SJSA1 (cell line): Measurements from ENCODE around the gene ARRDC4. TPM values are rescaled to one million over a fixed set of nuclear protein-coding genes. Genes with fewer than 3 reads are reported as not detected.

Experiments
- DNase-seq, 2 experiments: peaks; one replicate each; pipeline ENCODE4 v3.0.0-alpha.2; 2015 to 2020; ENCODE audit warnings: low spot score in 2 of 2, low read depth in 1 of 2
- H3K27ac ChIP-seq: fragments of 250-450 bp; sonication (Bioruptor Pico); 2 replicates; pipeline ENCODE4 v1.5.1; 2020; ENCODE audit warnings: mild to moderate bottlenecking, moderate library complexity
- H3K27me3 ChIP-seq: fragments of 250-450 bp; sonication (Bioruptor Pico); replicated peaks from 2 replicates; pipeline ENCODE4 v1.5.1; 2020; ENCODE audit warnings: mild to moderate bottlenecking, moderate library complexity
- H3K36me3 ChIP-seq: fragments of 250-450 bp; sonication (Bioruptor Pico); 2 replicates; pipeline ENCODE4 v1.5.1; 2020; ENCODE audit warnings: mild to moderate bottlenecking
- H3K4me1 ChIP-seq: fragments of 250-450 bp; sonication (Bioruptor Pico); replicated peaks from 2 replicates; pipeline ENCODE4 v1.6.1; 2021; ENCODE audit warnings: mild to moderate bottlenecking
- H3K4me3 ChIP-seq: fragments of 250-450 bp; sonication (Bioruptor Pico); 2 replicates; pipeline ENCODE4 v1.5.1; 2020; ENCODE audit warnings: mild to moderate bottlenecking
- H3K9me3 ChIP-seq: fragments of 250-450 bp; sonication (Bioruptor Pico); replicated peaks from 2 replicates; pipeline ENCODE4 v1.5.1; 2020; ENCODE audit warnings: mild to moderate bottlenecking
- total RNA-seq: library from RNA; depleted of rRNA; stranded (reverse); fragments of >200 nt; shearing (Covaris generic); gene quantifications from 2 replicates; pipeline ENCODE4 v1.2.3, GENCODE V29; 2014

The ARRDC4 gene
- total RNA-seq, 1 experiment from 2014 or later: 4.2 TPM

DNA sequence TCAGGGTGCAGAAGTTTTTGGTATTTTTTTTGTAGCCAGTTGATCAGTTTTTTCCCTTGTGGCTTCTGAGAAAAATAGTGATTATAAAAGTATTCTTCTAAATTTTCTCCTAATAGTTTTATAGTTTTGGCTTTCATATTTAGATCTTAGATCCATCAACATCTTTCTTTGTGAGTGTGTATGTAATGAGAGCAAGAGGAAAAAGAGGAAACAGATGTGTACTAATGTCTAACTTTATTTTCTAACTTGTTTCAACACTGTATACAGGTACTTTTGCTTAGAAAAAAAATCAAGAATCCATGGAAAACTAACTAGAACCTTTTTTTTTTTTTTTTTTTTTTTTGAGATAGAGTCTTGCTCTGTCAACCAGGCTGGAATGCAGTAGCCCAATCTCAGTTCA is 53.1 kb downstream of the ARRDC4 start:
- no peaks in the 10 kb centered on the region for H3K4me1 ChIP-seq
- DNase-seq: no peak
- H3K36me3 ChIP-seq: no peaks in the 10 kb centered on the region
- H3K27ac ChIP-seq: no peak overlapping the region
- no peaks in the 10 kb centered on the region for H3K27me3 ChIP-seq
- H3K4me3 ChIP-seq: no peak overlapping the region
- no peaks in the 10 kb centered on the region for H3K9me3 ChIP-seq

- H3K27ac ChIP-seq: no peak overlapping the region
- H3K9me3 ChIP-seq: no peaks in the 10 kb centered on the region; the same call in 1 of the 2 replicates
- no peak overlapping the region for H3K4me3 ChIP-seq
- no peaks in the 10 kb centered on the region for H3K4me1 ChIP-seq
- no peaks in the 10 kb centered on the region for H3K27me3 ChIP-seq
- H3K36me3 ChIP-seq: no peaks in the 10 kb centered on the region
- DNase-seq: no peak
Measured at GRCh38 chr15:98017150-98017964, 56.9 kb downstream of the ARRDC4 start.

- no peaks in the 10 kb centered on the region; the same call in 1 of the 2 replicates for H3K9me3 ChIP-seq
Measured at GRCh38 chr15:98018761-98019351, 58.4 kb downstream of the ARRDC4 start.

More at GRCh38 chr15:98018761-98019351, 58.4 kb downstream of the ARRDC4 start:
- no peaks in the 10 kb centered on the region for H3K4me1 ChIP-seq
- no peaks in the 10 kb centered on the region for H3K27me3 ChIP-seq
- no peak overlapping the region for H3K4me3 ChIP-seq
- DNase-seq: no peak
- no peaks in the 10 kb centered on the region for H3K36me3 ChIP-seq
- no peak overlapping the region for H3K27ac ChIP-seq
